Upper lobe of right lung (tissue), 1 donor: ENCODE data around the gene TJP3. TPM values are rescaled to one million over a fixed set of nuclear protein-coding genes. Genes with fewer than 3 reads are reported as not detected.

Experiments used
- ATAC-seq: fragments of 200-7000 bp; cut with Tn5 transposase; one replicate; pipeline ENCODE4 v1.9.1; 2020; ENCODE audit warnings: mild to moderate bottlenecking, moderate library complexity
- DNase-seq: peaks from one replicate; pipeline ENCODE4 v3.0.0-alpha.2; 2020
- H3K27ac ChIP-seq: fragments of 200-600 bp; one replicate; pipeline ENCODE4 v1.8.0; 2022
- H3K27me3 ChIP-seq: fragments of 200-600 bp; one replicate; pipeline ENCODE4 v1.8.0; 2022; ENCODE audit warnings: mild to moderate bottlenecking
- H3K36me3 ChIP-seq: fragments of 200-600 bp; one replicate; pipeline ENCODE4 v1.8.0; 2022
- H3K4me1 ChIP-seq: fragments of 200-600 bp; one replicate; pipeline ENCODE4 v1.8.0; 2022
- H3K4me3 ChIP-seq: fragments of 200-600 bp; one replicate; pipeline ENCODE4 v1.8.0; 2022; ENCODE audit warnings: mild to moderate bottlenecking
- H3K9me3 ChIP-seq: fragments of 200-600 bp; one replicate; pipeline ENCODE4 v1.8.0; 2022
- intact Hi-C: fragments of 100-400 bp; cut with DNase I; formaldehyde crosslinking; loops from one replicate; pipeline ENCODE4 v1.11.0; 2022
- total RNA-seq: library from RNA; stranded (reverse); fragmentation: NEBNext Ultra II Directional; extraction: Animal tissue kit (Norgen Biotek cat#: 25700); gene quantifications from one replicate; pipeline ENCODE4 v1.2.1, GENCODE V29; 2021
- TF ChIP-seq, protein P1 (sequence below): fragments of 200-600 bp; IDR thresholded peaks from one replicate; pipeline ENCODE4 v1.8.0; 2022; ENCODE audit warnings: antibody characterized with exemption
- donor health status: DM: no; HTN: yes; CAD: no; lungs with severe emphysema.

TJP3 gene
- total RNA-seq, 1 donor from 2014 or later, result 23.0 TPM

- no peak for ATAC-seq
- H3K27me3 ChIP-seq, result no peaks in the 10 kb centered on the region
- H3K9me3 ChIP-seq, result peaks cover 7% of the 10 kb centered on the region
- no peaks in the 10 kb centered on the region for H3K36me3 ChIP-seq
- TF ChIP-seq, protein P1, sequence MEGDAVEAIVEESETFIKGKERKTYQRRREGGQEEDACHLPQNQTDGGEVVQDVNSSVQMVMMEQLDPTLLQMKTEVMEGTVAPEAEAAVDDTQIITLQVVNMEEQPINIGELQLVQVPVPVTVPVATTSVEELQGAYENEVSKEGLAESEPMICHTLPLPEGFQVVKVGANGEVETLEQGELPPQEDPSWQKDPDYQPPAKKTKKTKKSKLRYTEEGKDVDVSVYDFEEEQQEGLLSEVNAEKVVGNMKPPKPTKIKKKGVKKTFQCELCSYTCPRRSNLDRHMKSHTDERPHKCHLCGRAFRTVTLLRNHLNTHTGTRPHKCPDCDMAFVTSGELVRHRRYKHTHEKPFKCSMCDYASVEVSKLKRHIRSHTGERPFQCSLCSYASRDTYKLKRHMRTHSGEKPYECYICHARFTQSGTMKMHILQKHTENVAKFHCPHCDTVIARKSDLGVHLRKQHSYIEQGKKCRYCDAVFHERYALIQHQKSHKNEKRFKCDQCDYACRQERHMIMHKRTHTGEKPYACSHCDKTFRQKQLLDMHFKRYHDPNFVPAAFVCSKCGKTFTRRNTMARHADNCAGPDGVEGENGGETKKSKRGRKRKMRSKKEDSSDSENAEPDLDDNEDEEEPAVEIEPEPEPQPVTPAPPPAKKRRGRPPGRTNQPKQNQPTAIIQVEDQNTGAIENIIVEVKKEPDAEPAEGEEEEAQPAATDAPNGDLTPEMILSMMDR, result no peak
- no peak overlapping the region for H3K27ac ChIP-seq
- intact Hi-C loops, result no loop called here
- H3K4me3 ChIP-seq, result no peak overlapping the region
- no peaks in the 10 kb centered on the region for H3K4me1 ChIP-seq
- DNase-seq, result no peak
Observed at GRCh38 chr19:3776479-3777040, 68.4 kb downstream of the TJP3 start.

DNA sequence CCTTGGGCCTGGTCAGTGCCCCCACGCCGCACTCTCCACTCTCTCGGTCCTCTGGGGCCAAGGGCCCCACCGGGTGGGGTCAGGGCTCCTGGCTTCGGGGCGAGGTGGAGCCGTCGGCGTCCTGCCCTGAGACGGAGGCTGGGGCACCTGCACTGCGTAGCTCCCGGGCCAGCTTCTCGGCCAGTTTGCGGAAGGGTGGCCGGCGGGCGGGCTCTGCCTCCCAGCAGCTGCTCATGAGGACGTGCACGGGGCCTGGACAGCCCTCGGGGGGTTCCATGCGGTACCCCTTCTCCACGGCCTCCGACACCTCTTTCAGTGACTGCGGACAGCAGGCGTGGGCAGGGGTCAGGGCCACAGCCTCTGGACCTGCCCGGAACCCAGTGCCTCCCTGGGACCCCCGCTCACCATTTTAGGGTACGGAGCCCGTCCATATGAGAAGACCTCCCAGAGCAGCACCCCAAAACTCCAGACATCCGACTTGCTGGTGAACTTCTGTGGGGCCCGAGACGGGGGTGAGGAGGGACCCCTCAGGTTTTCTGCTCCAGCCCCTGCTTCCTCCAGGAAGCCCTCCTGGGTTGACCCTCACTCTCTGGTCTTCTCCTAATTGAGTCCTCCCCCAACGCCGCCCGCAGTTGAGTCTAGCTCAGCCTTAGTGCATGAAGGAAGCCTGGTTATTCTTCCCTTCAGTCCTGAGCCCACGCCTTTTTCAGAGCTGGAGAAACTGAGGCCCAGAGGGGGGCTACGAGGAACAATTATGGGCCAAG is 70.1 kb downstream of the TJP3 start:
- intact Hi-C loops, result no loop called here
- no peak for DNase-seq

GRCh38 chr19:3778899-3779723 is 70.9 kb downstream of the TJP3 start:
- Histone ChIP-seq H3K27ac (no peak overlapping the region), H3K4me1 (no peaks in the 10 kb centered on the region), H3K9me3 (peaks cover 14% of the 10 kb centered on the region), H3K36me3 (no peaks in the 10 kb centered on the region), H3K4me3 (no peak overlapping the region), H3K27me3 (peaks cover 5% of the 10 kb centered on the region)
- intact Hi-C loops, result no loop called here
- ATAC-seq (no peak), DNase-seq (no peak)
- TF ChIP-seq, protein P1, result no peak

More for the DNA sequence above, 70.1 kb downstream of the TJP3 start:
- no peaks in the 10 kb centered on the region for H3K27me3 ChIP-seq
- H3K27ac ChIP-seq, result no peak overlapping the region
- no peaks in the 10 kb centered on the region for H3K36me3 ChIP-seq
- H3K4me3 ChIP-seq, result no peak overlapping the region
- no peaks in the 10 kb centered on the region for H3K4me1 ChIP-seq
- no peak for ATAC-seq
- peaks cover 14% of the 10 kb centered on the region for H3K9me3 ChIP-seq
- TF ChIP-seq, protein P1, result no peak

- intact Hi-C loops, result no loop called here
- peaks cover 7% of the 10 kb centered on the region for H3K27me3 ChIP-seq
- ATAC-seq, result no peak
- peaks cover 14% of the 10 kb centered on the region for H3K9me3 ChIP-seq
- H3K4me3 ChIP-seq, result no peak overlapping the region
- H3K36me3 ChIP-seq, result no peaks in the 10 kb centered on the region
- DNase-seq, result no peak
- TF ChIP-seq, protein P1, result no peak
- H3K4me1 ChIP-seq, result no peaks in the 10 kb centered on the region
- H3K27ac ChIP-seq, result no peak overlapping the region
Observed at GRCh38 chr19:3780786-3781304, 72.7 kb downstream of the TJP3 start.

- TF ChIP-seq, protein P1, result no peak
- Histone ChIP-seq H3K4me3 (no peak overlapping the region), H3K9me3 (peaks cover 14% of the 10 kb centered on the region), H3K27ac (no peak overlapping the region), H3K36me3 (no peaks in the 10 kb centered on the region), H3K4me1 (no peaks in the 10 kb centered on the region), H3K27me3 (peaks cover 7% of the 10 kb centered on the region)
- DNase-seq, result no peak
- no peak for ATAC-seq
- intact Hi-C loops, result no loop called here
Observed at GRCh38 chr19:3781603-3782002, 73.4 kb downstream of the TJP3 start.
